Liver (tissue), 9 donors: ENCODE results near the gene DNAJA4. TPM values are rescaled to one million over a fixed set of nuclear protein-coding genes. Genes with fewer than 3 reads are reported as not detected.

ENCODE experiments used
- DNase-seq: peaks from one replicate; pipeline ENCODE4 v3.0.0-alpha.2; 2017; ENCODE audit warnings: low spot score
- H3K27ac ChIP-seq, 2 donors: one replicate each; pipeline ENCODE4 v1.7.0; 2013; ENCODE audit warnings: inconsistent platforms in 2 of 2, low read length in 2 of 2, control low read depth in 1 of 2, low read depth in 1 of 2, mild to moderate bottlenecking in 1 of 2
- H3K27me3 ChIP-seq, 4 donors: one replicate each; pipeline versions ENCODE4 v1.6.1 to v1.7.0; 2013; ENCODE audit warnings: low read length in 3 of 4, inconsistent platforms in 1 of 4, mild to moderate bottlenecking in 1 of 4, moderate library complexity in 1 of 4; ENCODE audit not compliant: control insufficient read depth in 4 of 4, insufficient read depth in 4 of 4
- H3K36me3 ChIP-seq, 4 donors: one replicate each; pipeline versions ENCODE4 v1.6.1 to v1.7.0; 2013; ENCODE audit warnings: low read length in 3 of 4, mild to moderate bottlenecking in 3 of 4, low read depth in 1 of 4, moderate library complexity in 1 of 4; ENCODE audit not compliant: control insufficient read depth in 4 of 4, insufficient read depth in 3 of 4
- H3K4me1 ChIP-seq, 4 donors: one replicate each; pipeline versions ENCODE4 v1.6.1 to v1.7.0; 2013; ENCODE audit warnings: low read length in 3 of 4, mild to moderate bottlenecking in 3 of 4, moderate library complexity in 1 of 4; ENCODE audit not compliant: control insufficient read depth in 4 of 4, insufficient read depth in 4 of 4
- H3K4me3 ChIP-seq, 3 donors: one replicate each; pipeline versions ENCODE4 v1.6.1 to v1.7.0; 2013; ENCODE audit warnings: low read length in 3 of 3, control low read depth in 1 of 3, low read depth in 1 of 3, mild to moderate bottlenecking in 1 of 3
- H3K9ac ChIP-seq, 2 donors: one replicate each; pipeline ENCODE4 v1.7.0; 2013; ENCODE audit warnings: low read length in 2 of 2, mild to moderate bottlenecking in 2 of 2, moderate library complexity in 2 of 2, control low read depth in 1 of 2, low read depth in 1 of 2
- H3K9me3 ChIP-seq, 4 donors: one replicate each; pipeline versions ENCODE4 v1.6.1 to v1.7.0; 2013; ENCODE audit warnings: low read length in 3 of 4; ENCODE audit not compliant: control insufficient read depth in 4 of 4
- FOXA1 ChIP-seq: IDR thresholded peaks from 2 replicates; pipeline ENCODE4 v1.6.1; 2016; ENCODE audit warnings: antibody characterized with exemption
- HNF4G ChIP-seq: IDR thresholded peaks from 2 replicates; pipeline ENCODE4 v1.6.1; 2016; ENCODE audit warnings: antibody characterized with exemption
- NR2F2 ChIP-seq: IDR thresholded peaks from 2 replicates; pipeline ENCODE4 v1.6.1; 2016; ENCODE audit warnings: antibody characterized with exemption
- RAD21 ChIP-seq, 2 donors: IDR thresholded peaks; 2 replicates each; pipeline ENCODE4 v1.6.1; 2016; ENCODE audit warnings: antibody characterized with exemption in 2 of 2, mild to moderate bottlenecking in 2 of 2
- REST ChIP-seq: IDR thresholded peaks from 2 replicates; pipeline ENCODE4 v1.6.1; 2016; ENCODE audit warnings: antibody characterized with exemption, mild to moderate bottlenecking
- SP1 ChIP-seq: IDR thresholded peaks from 2 replicates; pipeline ENCODE4 v1.6.1; 2018; ENCODE audit warnings: antibody characterized with exemption, mild to moderate bottlenecking
- TAF1 ChIP-seq: conservative IDR thresholded peaks from 2 replicates; pipeline ENCODE4 v1.6.1; 2016; ENCODE audit warnings: antibody characterized with exemption, mild to moderate bottlenecking
- YY1 ChIP-seq: IDR thresholded peaks from 2 replicates; pipeline ENCODE4 v1.6.1; 2016; ENCODE audit warnings: antibody characterized with exemption, mild to moderate bottlenecking
- ZBTB33 ChIP-seq: IDR thresholded peaks from 2 replicates; pipeline ENCODE4 v1.6.1; 2016; ENCODE audit warnings: antibody characterized with exemption
- WGBS: extraction: QIAGEN DNeasy Blood & Tissue Kit; methylation state at CpG from one replicate; pipeline ENCODE4 v1.1.7; 2013; 5-methylcytosine and 5-hydroxymethylcytosine counted together
- polyA plus RNA-seq, 2 donors: library from polyadenylated mRNA; stranded (reverse) in 1 of 2; unstranded in 1 of 2; fragments of 200-250 nt in 1 of 2; fragments of >200 nt in 1 of 2; fragmentation: Nextera tagmentation in 1 of 2; extraction: Ambion mirVana in 1 of 2; gene quantifications; one replicate each; pipeline versions ENCODE4 v1.2.1 to v1.2.3, GENCODE V29; 2013 to 2015
- total RNA-seq, 2 donors: library from RNA; depleted of rRNA; stranded (reverse); fragments of >200 nt; gene quantifications; one replicate each; pipeline ENCODE4 v1.2.3, GENCODE V29; 2014
- donor health status: healthy.
- donor health status: healthy.
- donor health status: healthy.
- donor health status: healthy.
- donor health status: healthy.

DNAJA4 gene
- total and polyA plus RNA-seq, 4 donors = 0.93 to 79.0 (median 2.0) TPM

- TF ChIP-seq REST = no peak
- TF ChIP-seq HNF4G = no peak
- no peak for TF ChIP-seq NR2F2
Measured at GRCh38 chr15:78282324-78282723, 18.0 kb downstream of the DNAJA4 start (continued).

- Histone ChIP-seq H3K36me3 (peaks cover 10 to 68% (median 42%) of the 10 kb centered on the region in 4 donors), H3K27me3 (no peaks in the 10 kb centered on the region), H3K4me3 (no peak overlapping the region), H3K4me1 (no peaks in the 10 kb centered on the region), H3K9ac (no peak overlapping the region), H3K9me3 (no peaks in the 10 kb centered on the region), H3K27ac (no peak overlapping the region)
- WGBS = 97% methylated on average over 4 of the region's 4 CpGs
- no peak for DNase-seq
- TF ChIP-seq REST (no peak), HNF4G (no peak)
Measured at GRCh38 chr15:78284758-78285157, 20.4 kb downstream of the DNAJA4 start.

DNA sequence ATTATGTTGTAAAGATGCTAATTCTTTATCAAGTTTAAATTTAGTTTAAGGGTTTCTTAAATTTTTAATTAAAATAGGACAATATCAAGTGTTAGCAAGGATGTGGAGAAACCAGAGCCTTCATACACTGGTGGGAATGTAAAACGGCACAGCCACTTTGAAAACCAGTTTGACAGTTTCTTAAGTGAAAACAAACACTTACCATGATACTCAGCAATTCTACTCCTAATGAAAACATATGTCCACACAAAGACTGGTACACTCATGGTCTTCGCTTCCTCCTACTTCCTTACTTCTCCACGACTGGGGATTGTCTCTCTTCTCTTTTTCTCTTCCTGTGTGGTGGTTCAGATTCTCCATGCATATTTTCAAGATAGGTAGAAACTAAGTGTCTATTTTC lies 25.9 kb downstream of the DNAJA4 start:
- no peak overlapping the region for H3K27ac ChIP-seq
- H3K9me3 ChIP-seq = no peaks in the 10 kb centered on the region
- DNase-seq = no peak
- TF ChIP-seq ZBTB33 (no peak), YY1 (no peak), TAF1 (no peak), SP1 (no peak), FOXA1 (no peak), RAD21 (IDR thresholded peaks at IDR 0.05) (no peak)
- peaks cover 0 to 2% (median under 1%) of the 10 kb centered on the region in 4 donors for H3K4me1 ChIP-seq
- H3K4me3 ChIP-seq = no peak overlapping the region
- H3K36me3 ChIP-seq = peaks cover 5 to 50% (median 29%) of the 10 kb centered on the region in 4 donors
- no peak overlapping the region for H3K9ac ChIP-seq
- H3K27me3 ChIP-seq = no peaks in the 10 kb centered on the region
- 90% methylated on average over 3 of the region's 3 CpGs for WGBS
